Vagina (tissue), 2 donors: ENCODE measurements around the gene EYA4. TPM values are rescaled to one million over a fixed set of nuclear protein-coding genes. Genes with fewer than 3 reads are reported as not detected.

Experiments
- DNase-seq, 2 donors: peaks; one replicate each; pipeline ENCODE4 v3.0.0-alpha.2; 2017; ENCODE audit errors: extremely low spot score in 2 of 2
- H3K27ac ChIP-seq: fragments of 200-600 bp; sonication (generic); one replicate; pipeline ENCODE4 v1.5.1; 2019
- H3K27me3 ChIP-seq: fragments of 200-600 bp; sonication (generic); one replicate; pipeline ENCODE4 v1.5.1; 2019
- H3K36me3 ChIP-seq, 2 donors: fragments of 200-600 bp; sonication (generic); one replicate each; pipeline ENCODE4 v1.5.1; 2017 to 2019
- H3K4me1 ChIP-seq: fragments of 200-600 bp; sonication (generic); one replicate; pipeline ENCODE4 v1.5.1; 2019
- H3K4me3 ChIP-seq, 2 donors: fragments of 200-600 bp; sonication (generic); 1 replicate in 1 of 2; 2 replicates in 1 of 2; pipeline ENCODE4 v1.5.1; 2016 to 2019
- H3K9me3 ChIP-seq: fragments of 200-600 bp; sonication (generic); one replicate; pipeline ENCODE4 v1.5.1; 2019
- CTCF ChIP-seq, 3 experiments: fragments of 450-650 bp in 2 of 3; fragments of 200-600 bp in 1 of 3; sonication (generic) in 1 of 3; IDR thresholded peaks; one replicate each; pipeline ENCODE4 v1.5.1; 2017 to 2019; ENCODE audit warnings: antibody characterized with exemption in 3 of 3, mild to moderate bottlenecking in 2 of 3, moderate library complexity in 2 of 3
- POLR2A ChIP-seq, 2 donors: fragments of 450-650 bp; IDR thresholded peaks; one replicate each; pipeline ENCODE4 v1.6.1; 2017; ENCODE audit warnings: antibody characterized with exemption in 2 of 2, mild to moderate bottlenecking in 2 of 2, moderate library complexity in 2 of 2
- POLR2AphosphoS5 ChIP-seq, 2 donors: sonication (generic); formaldehyde crosslinking; IDR thresholded peaks; one replicate each; pipeline ENCODE4 v1.9.0; 2017; ENCODE audit warnings: antibody characterized with exemption in 2 of 2, mild to moderate bottlenecking in 2 of 2, low read depth in 1 of 2; ENCODE audit not compliant: insufficient read depth in 1 of 2
- intact Hi-C: fragments of 100-400 bp; cut with DNase I; formaldehyde crosslinking; loops from one replicate; pipeline ENCODE4 v1.15.1; 2023
- total RNA-seq: library from RNA; depleted of rRNA; stranded (reverse); fragments of >200 nt; gene quantifications from one replicate; pipeline ENCODE4 v1.2.3, GENCODE V29; 2016

EYA4 gene
- total RNA-seq, 1 donor from 2014 or later = 18.7 TPM

GRCh38 chr6:133446789-133447188 lies 205.6 kb downstream of the EYA4 start:
- intact Hi-C loops = no loop called here
- H3K4me1 ChIP-seq = no peaks in the 10 kb centered on the region
- no peak overlapping the region for H3K4me3 ChIP-seq
- TF ChIP-seq POLR2A (IDR thresholded peaks at IDR 0.05) (no peak), POLR2AphosphoS5 (IDR thresholded peaks at IDR 0.05; ENCODE audit: insufficient read depth in 1 of 2, low read depth in 1 of 2) (no peak), CTCF (IDR thresholded peaks at IDR 0.05) (no peak)
- H3K27me3 ChIP-seq = no peaks in the 10 kb centered on the region
- H3K36me3 ChIP-seq = no peaks in the 10 kb centered on the region
- DNase-seq = no peak
- no peaks in the 10 kb centered on the region for H3K9me3 ChIP-seq
- H3K27ac ChIP-seq = no peak overlapping the region

GRCh38 chr6:133447924-133448323 lies 206.8 kb downstream of the EYA4 start:
- Histone ChIP-seq H3K4me3 (no peak overlapping the region), H3K9me3 (no peaks in the 10 kb centered on the region), H3K36me3 (no peaks in the 10 kb centered on the region), H3K27ac (no peak overlapping the region), H3K4me1 (no peaks in the 10 kb centered on the region), H3K27me3 (no peaks in the 10 kb centered on the region)
- DNase-seq = no peak
- TF ChIP-seq POLR2A (IDR thresholded peaks at IDR 0.05) (no peak), POLR2AphosphoS5 (IDR thresholded peaks at IDR 0.05; ENCODE audit: insufficient read depth in 1 of 2, low read depth in 1 of 2) (no peak), CTCF (IDR thresholded peaks at IDR 0.05) (no peak)
- intact Hi-C loops = no loop called here

GRCh38 chr6:133456439-133456838 lies 215.3 kb downstream of the EYA4 start:
- TF ChIP-seq POLR2A (IDR thresholded peaks at IDR 0.05) = no peak
- no peak for TF ChIP-seq POLR2AphosphoS5 (IDR thresholded peaks at IDR 0.05; ENCODE audit: insufficient read depth in 1 of 2, low read depth in 1 of 2)
- TF ChIP-seq CTCF (IDR thresholded peaks at IDR 0.05) = no peak
- no peaks in the 10 kb centered on the region for H3K36me3 ChIP-seq
- H3K27ac ChIP-seq = no peak overlapping the region
- H3K9me3 ChIP-seq = no peaks in the 10 kb centered on the region
- no peak overlapping the region for H3K4me3 ChIP-seq
- no peaks in the 10 kb centered on the region for H3K27me3 ChIP-seq
- intact Hi-C loops = no loop called here
- DNase-seq = no peak
- H3K4me1 ChIP-seq = no peaks in the 10 kb centered on the region

- H3K4me3 ChIP-seq = no peak overlapping the region
- TF ChIP-seq POLR2A (IDR thresholded peaks at IDR 0.05) = no peak
- TF ChIP-seq CTCF (IDR thresholded peaks at IDR 0.05) = no peak
- no peak for TF ChIP-seq POLR2AphosphoS5 (IDR thresholded peaks at IDR 0.05; ENCODE audit: insufficient read depth in 1 of 2, low read depth in 1 of 2)
- intact Hi-C loops = no loop called here
- no peaks in the 10 kb centered on the region for H3K27me3 ChIP-seq
- no peaks in the 10 kb centered on the region for H3K9me3 ChIP-seq
- H3K4me1 ChIP-seq = no peaks in the 10 kb centered on the region
- H3K36me3 ChIP-seq = no peaks in the 10 kb centered on the region
- DNase-seq = no peak
- no peak overlapping the region for H3K27ac ChIP-seq
These were observed 215.8 kb downstream of the EYA4 start for GRCh38 chr6:133456944-133457343.

GRCh38 chr6:133460101-133460500 lies 218.9 kb downstream of the EYA4 start:
- TF ChIP-seq POLR2A (IDR thresholded peaks at IDR 0.05) (no peak), POLR2AphosphoS5 (IDR thresholded peaks at IDR 0.05; ENCODE audit: insufficient read depth in 1 of 2, low read depth in 1 of 2) (no peak), CTCF (IDR thresholded peaks at IDR 0.05) (no peak)
- H3K4me3 ChIP-seq = no peak overlapping the region
- no peaks in the 10 kb centered on the region for H3K9me3 ChIP-seq
- H3K36me3 ChIP-seq = no peaks in the 10 kb centered on the region
- H3K27me3 ChIP-seq = no peaks in the 10 kb centered on the region
- intact Hi-C loops = no loop called here
- H3K4me1 ChIP-seq = no peaks in the 10 kb centered on the region
- no peak overlapping the region for H3K27ac ChIP-seq
- DNase-seq = no peak
